ENCODE data around the gene ZNF710.

ZNF710 gene

DNA sequence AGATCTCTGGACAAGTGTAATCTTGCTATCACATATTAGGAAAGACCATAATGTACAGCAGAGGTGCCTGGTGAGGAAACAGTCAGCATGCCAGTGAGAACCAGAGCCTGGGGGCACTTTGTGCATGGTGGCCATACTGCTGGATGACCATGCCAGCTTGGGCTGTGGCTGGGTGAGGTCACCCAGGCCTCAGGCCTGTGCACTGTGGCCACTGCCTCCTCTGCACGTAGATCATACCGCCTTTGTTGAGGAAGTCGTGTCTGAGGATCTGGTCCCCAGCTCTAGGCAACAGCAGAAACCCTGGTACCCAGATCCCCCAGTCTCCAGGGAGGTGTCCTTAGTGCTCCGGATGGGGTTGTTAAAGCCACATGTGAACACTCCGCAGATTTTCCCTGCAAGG lies 38.9 kb downstream of the ZNF710 start:
- DNase-seq (ENCODE audit: low read depth, low spot score): no peak

DNA sequence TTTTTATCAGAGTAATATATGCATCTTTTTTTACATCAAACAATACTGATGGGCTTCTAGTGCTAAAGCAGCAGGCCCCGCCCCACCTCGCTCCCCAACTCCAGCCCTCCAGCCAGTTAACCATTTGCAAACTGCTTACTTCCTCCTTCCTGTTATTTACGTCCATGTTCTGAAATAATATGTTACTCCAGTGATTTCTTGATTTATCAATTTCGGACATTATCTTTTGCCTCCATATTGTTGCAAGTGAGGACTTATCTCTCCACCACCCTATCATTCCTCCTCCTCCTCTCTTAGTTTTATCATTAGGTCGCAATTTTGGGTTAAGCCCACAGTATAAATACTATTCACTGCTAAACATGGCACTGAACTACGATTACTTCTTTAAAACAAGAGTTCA lies 39.5 kb downstream of the ZNF710 start:
- no peak for DNase-seq (ENCODE audit: low read depth, low spot score)

DNA sequence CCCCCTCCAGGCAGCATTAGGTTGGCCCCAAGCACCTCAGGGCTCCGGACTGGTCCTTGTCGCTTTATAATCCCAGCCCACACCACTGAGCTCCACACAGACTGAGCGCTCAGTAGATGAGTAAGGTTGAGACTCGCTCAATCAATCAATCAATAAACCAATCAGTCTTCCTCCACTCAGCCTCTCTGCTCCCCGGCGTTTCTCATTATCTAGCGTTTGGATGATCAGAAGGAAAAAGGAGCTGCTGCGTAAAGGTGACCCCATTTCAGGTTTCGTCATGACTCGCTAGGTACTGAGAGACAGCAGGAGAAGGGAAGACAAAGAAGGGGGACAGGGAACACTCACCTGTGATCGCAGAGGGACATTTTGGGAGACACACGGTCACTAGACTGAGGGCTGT lies 41.2 kb downstream of the ZNF710 start:
- DNase-seq (ENCODE audit: low read depth, low spot score): no peak

DNA sequence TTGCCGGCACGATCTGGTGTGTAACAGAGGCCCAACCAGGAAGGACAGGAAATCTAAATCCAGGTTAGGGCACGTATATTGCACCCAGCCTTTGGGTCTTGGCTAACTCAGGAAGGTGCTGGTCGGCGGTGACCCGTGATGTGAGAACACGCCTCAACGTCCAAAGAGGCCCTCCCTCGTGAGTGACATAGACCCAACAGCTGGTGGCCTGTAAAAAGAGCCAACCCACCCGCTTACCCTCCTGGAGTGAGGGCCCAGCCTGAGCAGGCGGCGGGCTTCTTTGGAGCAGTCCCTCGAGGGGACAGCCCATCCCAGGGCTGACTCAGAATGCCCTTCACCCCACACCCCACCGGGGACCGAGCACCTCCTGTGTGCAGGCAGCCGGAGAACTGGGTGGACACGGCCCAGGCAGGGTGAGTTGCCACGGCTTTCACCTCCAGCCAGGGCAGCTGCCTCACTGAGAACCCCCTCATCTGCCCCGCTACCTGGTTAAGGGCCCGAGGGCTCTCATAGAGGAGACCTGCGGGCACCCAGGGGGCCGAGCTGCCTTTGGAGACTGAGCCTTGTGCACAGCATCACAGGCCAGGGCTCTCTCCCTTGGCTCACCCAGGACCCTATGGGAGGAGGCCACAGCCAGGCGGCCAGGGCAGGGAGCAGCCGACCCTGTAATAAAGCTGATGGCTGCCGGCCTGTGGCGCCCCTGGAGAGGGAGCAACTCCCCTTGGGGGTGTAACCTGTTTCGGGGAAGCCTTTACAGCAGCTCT lies 41.8 kb downstream of the ZNF710 start:
- DNase-seq (ENCODE audit: low read depth, low spot score): no peak

DNA sequence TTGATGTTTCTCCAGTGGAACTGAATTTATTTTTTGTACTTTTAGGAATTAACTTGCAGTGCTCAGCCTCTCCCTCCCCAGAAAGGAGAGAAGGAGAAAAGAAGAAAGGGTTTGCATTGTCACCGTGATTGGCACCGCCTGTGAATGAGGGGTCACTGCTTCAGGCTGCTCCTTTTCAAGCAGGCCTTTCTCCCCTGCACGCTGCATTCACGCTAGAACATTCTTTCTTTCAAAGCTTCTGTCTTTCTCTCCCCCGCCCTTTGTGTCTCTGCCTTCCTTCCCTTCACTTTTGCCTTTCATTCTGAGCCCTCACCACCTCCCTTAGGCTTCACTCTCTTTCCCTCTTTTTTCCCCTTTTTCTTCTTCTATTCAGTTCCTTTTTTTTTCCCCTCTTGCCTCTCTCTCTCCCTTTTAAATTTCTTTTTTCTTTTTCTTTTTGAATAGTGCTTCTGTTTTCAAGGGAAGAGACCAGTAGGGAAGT lies 42.4 kb downstream of the ZNF710 start:
- DNase-seq (ENCODE audit: low read depth, low spot score): no peak

GRCh38 chr15:90044191-90044590 lies 43.1 kb downstream of the ZNF710 start:
- DNase-seq (ENCODE audit: low read depth, low spot score): no peak

DNA sequence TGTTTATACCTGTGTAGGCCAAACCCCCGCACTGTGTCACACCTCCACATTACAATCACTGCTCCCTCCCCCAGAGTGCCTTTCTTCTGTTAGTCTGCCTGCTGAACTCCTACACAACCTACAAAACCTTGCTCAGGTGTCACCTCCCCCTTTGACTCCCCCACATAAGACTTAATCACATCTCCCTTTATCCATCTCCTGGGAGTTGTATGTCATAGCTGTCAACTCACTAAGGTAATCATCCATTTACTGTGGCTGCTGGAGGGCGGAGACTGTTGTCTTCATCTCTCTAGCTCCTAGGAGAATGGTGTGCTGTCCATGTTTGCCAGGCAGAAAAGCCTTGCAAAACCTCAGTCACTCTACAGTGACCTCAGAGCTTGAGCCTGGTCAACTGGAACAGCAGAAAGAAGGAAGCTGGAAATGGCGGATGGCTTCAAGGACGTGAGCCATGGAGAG lies 43.8 kb downstream of the ZNF710 start:
- no peak for DNase-seq (ENCODE audit: low read depth, low spot score)

- DNase-seq (ENCODE audit: low read depth, low spot score): no peak
Observed at GRCh38 chr15:90046289-90046688, 45.2 kb downstream of the ZNF710 start.

DNA sequence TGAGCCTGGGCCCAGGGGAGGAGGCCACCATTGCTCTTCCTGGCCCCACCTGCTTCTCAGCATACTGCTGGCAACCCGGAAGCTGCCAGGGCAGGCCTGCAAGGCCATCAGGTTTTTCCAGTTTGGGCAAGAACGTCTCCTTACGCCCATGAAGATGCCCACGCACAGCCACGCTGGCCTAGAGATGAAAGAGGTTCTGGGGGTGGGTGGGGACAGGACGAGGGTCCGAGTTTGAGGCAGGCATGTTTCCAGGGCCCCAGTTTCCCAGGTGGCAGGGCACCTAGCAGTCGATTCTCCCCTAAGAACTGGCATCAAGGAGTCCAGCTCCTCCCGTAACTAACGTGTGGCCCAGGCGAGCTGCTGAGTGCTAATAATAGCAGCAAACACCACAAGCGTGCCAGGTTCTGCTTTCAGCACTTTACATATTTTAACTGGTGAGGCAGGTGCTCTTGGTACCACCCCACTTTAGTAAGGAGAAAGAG lies 45.8 kb downstream of the ZNF710 start:
- no peak for DNase-seq (ENCODE audit: low read depth, low spot score)

DNA sequence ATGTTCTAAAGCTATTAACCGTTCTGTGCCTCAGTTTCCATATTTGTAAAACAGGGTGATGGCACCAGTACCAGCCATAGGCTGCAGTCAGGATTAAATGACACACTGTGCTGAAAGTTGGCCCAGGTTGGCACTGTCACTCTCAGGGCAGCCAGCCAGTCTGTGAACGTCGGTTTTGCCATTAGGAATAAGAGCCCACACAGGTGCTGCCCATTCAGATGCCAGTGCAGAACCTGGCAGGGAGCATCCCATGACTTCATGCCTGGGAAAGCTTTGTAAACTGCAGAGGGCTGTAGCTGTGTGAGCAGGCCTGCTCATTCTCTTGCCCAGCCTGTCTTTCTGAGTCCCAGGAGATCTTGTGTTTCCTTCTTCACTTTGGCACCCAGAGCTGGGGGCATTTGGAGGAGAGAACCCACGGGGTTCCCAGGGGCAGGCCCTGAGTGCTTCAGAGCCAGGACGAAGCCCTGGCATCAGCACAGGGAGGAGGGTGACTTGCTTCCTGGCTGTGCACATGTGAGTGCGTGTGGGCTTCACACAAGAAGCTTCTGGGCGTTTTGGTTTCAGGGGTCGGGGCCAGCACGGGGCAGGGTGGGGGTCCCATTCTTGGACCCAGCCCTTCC lies 46.9 kb downstream of the ZNF710 start:
- no peak for DNase-seq (ENCODE audit: low read depth, low spot score)

DNA sequence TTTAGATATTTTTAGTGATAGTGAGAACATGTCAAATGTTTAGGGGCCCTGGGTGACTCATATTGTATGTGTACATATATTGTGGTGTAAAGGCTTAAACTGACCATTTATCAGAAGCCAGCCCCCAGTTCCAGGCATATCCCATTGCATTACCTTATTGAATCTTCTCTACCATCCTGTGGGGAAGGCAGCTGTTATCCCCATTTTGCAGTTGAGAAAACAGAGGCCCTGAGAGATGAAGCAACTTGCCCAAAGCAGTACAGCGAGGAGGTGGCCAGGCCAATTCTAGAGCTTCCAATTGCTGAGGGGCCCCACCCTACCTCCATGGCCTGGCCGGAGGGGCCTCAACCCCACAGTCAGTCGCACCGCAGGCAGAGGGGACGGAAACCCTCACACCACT lies 47.9 kb downstream of the ZNF710 start:
- DNase-seq (ENCODE audit: low read depth, low spot score): no peak

GRCh38 chr15:90049666-90050604 lies 48.8 kb downstream of the ZNF710 start:
- DNase-seq (ENCODE audit: low read depth, low spot score): no peak

- no peak for DNase-seq (ENCODE audit: low read depth, low spot score)
Observed at GRCh38 chr15:90051874-90052273, 50.8 kb downstream of the ZNF710 start.

GRCh38 chr15:90053685-90054466 lies 52.8 kb downstream of the ZNF710 start:
- DNase-seq (ENCODE audit: low read depth, low spot score): no peak

GRCh38 chr15:90054618-90055097 lies 53.5 kb downstream of the ZNF710 start:
- no peak for DNase-seq (ENCODE audit: low read depth, low spot score)

DNA sequence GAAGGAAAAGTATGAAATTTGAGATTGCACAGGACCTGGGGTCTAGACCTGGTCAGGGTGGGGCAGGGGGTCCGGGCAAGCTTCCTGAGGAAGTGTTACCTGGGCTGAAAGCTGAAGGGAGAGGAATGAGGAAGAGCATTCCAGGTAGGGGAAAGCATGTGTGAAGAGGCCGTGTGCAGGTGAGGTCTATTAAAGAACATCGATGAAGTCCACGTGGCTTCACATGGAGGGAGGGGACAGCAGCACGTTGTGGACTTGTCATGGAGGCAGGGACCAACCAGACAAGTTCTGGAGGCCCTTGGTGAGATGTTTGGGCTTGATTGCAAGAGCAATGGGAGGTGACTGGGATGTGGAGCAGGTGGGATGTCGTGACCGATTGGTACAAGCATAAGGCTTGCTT lies 54.1 kb downstream of the ZNF710 start:
- DNase-seq (ENCODE audit: low read depth, low spot score): no peak

- no peak for DNase-seq (ENCODE audit: low read depth, low spot score)
Observed at GRCh38 chr15:90056529-90056928, 55.4 kb downstream of the ZNF710 start.

- no peak for DNase-seq (ENCODE audit: low read depth, low spot score)
Observed at GRCh38 chr15:90058308-90058707, 57.2 kb downstream of the ZNF710 start.

- no peak for DNase-seq (ENCODE audit: low read depth, low spot score)
Observed at GRCh38 chr15:90058775-90059174, 57.7 kb downstream of the ZNF710 start.

GRCh38 chr15:90059208-90059985 lies 58.3 kb downstream of the ZNF710 start:
- peak; percentile 48 for DNase-seq (ENCODE audit: low read depth, low spot score)

All from activated CD4-positive, CD25-positive, alpha-beta regulatory T cell treated with anti-CD3 and anti-CD28 coated beads, Interleukin-2, amount 50 U/mL, for 16 hours (primary cell).